ENCODE results near the gene LARP1B.
A peak's percentile ranks its signal among the peaks of the same experiment; 100 is the strongest.
"Not testable (repeated sequence)": the region's sequence is repeated elsewhere in the genome, so short reads cannot be mapped to it uniquely, and the experiment has no call there.

The LARP1B gene

GRCh38 chr4:128056396-128056795, 4.7 kb upstream of the LARP1B start:
- no peak overlapping the region for H2AFZ ChIP-seq (ENCODE audit: low read length, unreplicated experiment)
- H3K36me3 ChIP-seq (ENCODE audit: insufficient read depth, low read length), result no peaks in the 10 kb centered on the region
- no peak overlapping the region for H3K27ac ChIP-seq (ENCODE audit: low read depth, low read length)
- no peaks in the 10 kb centered on the region for H3K27me3 ChIP-seq (ENCODE audit: insufficient read depth, low read length)
- H3K4me3 ChIP-seq (ENCODE audit: low read depth, low read length), result no peak overlapping the region
- no peaks in the 10 kb centered on the region for H3K79me2 ChIP-seq (ENCODE audit: control insufficient read depth, insufficient read depth, low read length, unreplicated experiment)
- H3K4me1 ChIP-seq (ENCODE audit: control insufficient read depth, insufficient read depth, low read length, unreplicated experiment), result no peaks in the 10 kb centered on the region

- no peaks in the 10 kb centered on the region for H3K27me3 ChIP-seq (ENCODE audit: insufficient read depth, low read length)
- H3K36me3 ChIP-seq (ENCODE audit: insufficient read depth, low read length), result no peaks in the 10 kb centered on the region
- H2AFZ ChIP-seq (ENCODE audit: low read length, unreplicated experiment), result peak overlapping the region; percentile 97
- H3K4me3 ChIP-seq (ENCODE audit: low read depth, low read length), result peak overlapping the region; percentile 97
- H3K79me2 ChIP-seq (ENCODE audit: control insufficient read depth, insufficient read depth, low read length, unreplicated experiment), result peaks cover 18% of the 10 kb centered on the region
- H3K4me1 ChIP-seq (ENCODE audit: control insufficient read depth, insufficient read depth, low read length, unreplicated experiment), result no peaks in the 10 kb centered on the region
- H3K27ac ChIP-seq (ENCODE audit: low read depth, low read length), result peak overlapping the region; percentile 82
Observed at GRCh38 chr4:128060121-128060698, 902 bp upstream of the LARP1B start.

GRCh38 chr4:128061566-128062536, 739 bp downstream of the LARP1B start:
- Histone ChIP-seq H3K4me1 (ENCODE audit: control insufficient read depth, insufficient read depth, low read length, unreplicated experiment) (no peaks in the 10 kb centered on the region), H3K79me2 (ENCODE audit: control insufficient read depth, insufficient read depth, low read length, unreplicated experiment) (peaks cover 26% of the 10 kb centered on the region), H3K27ac (ENCODE audit: low read depth, low read length) (peak overlapping the region; percentile 82; the same call in 1 of the 2 replicates), H3K4me3 (ENCODE audit: low read depth, low read length) (peak overlapping the region; percentile 97), H2AFZ (ENCODE audit: low read length, unreplicated experiment) (peak overlapping the region; percentile 20), H3K36me3 (ENCODE audit: insufficient read depth, low read length) (no peaks in the 10 kb centered on the region), H3K27me3 (ENCODE audit: insufficient read depth, low read length) (no peaks in the 10 kb centered on the region)

GRCh38 chr4:128066453-128066820, 5.3 kb downstream of the LARP1B start:
- H2AFZ ChIP-seq (ENCODE audit: low read length, unreplicated experiment); H3K4me1 ChIP-seq (ENCODE audit: control insufficient read depth, insufficient read depth, low read length, unreplicated experiment); H3K27ac ChIP-seq (ENCODE audit: low read depth, low read length); H3K4me3 ChIP-seq (ENCODE audit: low read depth, low read length); H3K36me3 ChIP-seq (ENCODE audit: insufficient read depth, low read length); H3K27me3 ChIP-seq (ENCODE audit: insufficient read depth, low read length): not testable (repeated sequence)
- peaks cover 45% of the 10 kb centered on the region for H3K79me2 ChIP-seq (ENCODE audit: control insufficient read depth, insufficient read depth, low read length, unreplicated experiment)

GRCh38 chr4:128068918-128069317, 7.8 kb downstream of the LARP1B start:
- no peaks in the 10 kb centered on the region for H3K27me3 ChIP-seq (ENCODE audit: insufficient read depth, low read length)
- H3K27ac ChIP-seq (ENCODE audit: low read depth, low read length), result no peak overlapping the region
- no peak overlapping the region for H3K4me3 ChIP-seq (ENCODE audit: low read depth, low read length)
- H3K36me3 ChIP-seq (ENCODE audit: insufficient read depth, low read length), result no peaks in the 10 kb centered on the region
- peaks cover 30% of the 10 kb centered on the region for H3K79me2 ChIP-seq (ENCODE audit: control insufficient read depth, insufficient read depth, low read length, unreplicated experiment)
- H2AFZ ChIP-seq (ENCODE audit: low read length, unreplicated experiment), result no peak overlapping the region
- H3K4me1 ChIP-seq (ENCODE audit: control insufficient read depth, insufficient read depth, low read length, unreplicated experiment), result no peaks in the 10 kb centered on the region

GRCh38 chr4:128076464-128076863, 15.4 kb downstream of the LARP1B start:
- no peaks in the 10 kb centered on the region for H3K4me1 ChIP-seq (ENCODE audit: control insufficient read depth, insufficient read depth, low read length, unreplicated experiment)
- H3K79me2 ChIP-seq (ENCODE audit: control insufficient read depth, insufficient read depth, low read length, unreplicated experiment), result peaks cover 3% of the 10 kb centered on the region
- no peak overlapping the region for H3K27ac ChIP-seq (ENCODE audit: low read depth, low read length)
- H3K4me3 ChIP-seq (ENCODE audit: low read depth, low read length), result no peak overlapping the region
- peaks cover 3% of the 10 kb centered on the region; the same call in 1 of the 2 replicates for H3K36me3 ChIP-seq (ENCODE audit: insufficient read depth, low read length)
- H3K27me3 ChIP-seq (ENCODE audit: insufficient read depth, low read length), result no peaks in the 10 kb centered on the region
- H2AFZ ChIP-seq (ENCODE audit: low read length, unreplicated experiment), result no peak overlapping the region

- H3K27ac ChIP-seq (ENCODE audit: low read depth, low read length); H3K4me1 ChIP-seq (ENCODE audit: control insufficient read depth, insufficient read depth, low read length, unreplicated experiment); H3K79me2 ChIP-seq (ENCODE audit: control insufficient read depth, insufficient read depth, low read length, unreplicated experiment); H2AFZ ChIP-seq (ENCODE audit: low read length, unreplicated experiment); H3K27me3 ChIP-seq (ENCODE audit: insufficient read depth, low read length); H3K36me3 ChIP-seq (ENCODE audit: insufficient read depth, low read length); H3K4me3 ChIP-seq (ENCODE audit: low read depth, low read length): not testable (repeated sequence)
Observed at GRCh38 chr4:128095293-128095692, 34.2 kb downstream of the LARP1B start.

GRCh38 chr4:128107766-128108165, 46.7 kb downstream of the LARP1B start:
- no peak overlapping the region for H2AFZ ChIP-seq (ENCODE audit: low read length, unreplicated experiment)
- H3K27me3 ChIP-seq (ENCODE audit: insufficient read depth, low read length), result no peaks in the 10 kb centered on the region
- H3K79me2 ChIP-seq (ENCODE audit: control insufficient read depth, insufficient read depth, low read length, unreplicated experiment), result no peaks in the 10 kb centered on the region
- H3K4me1 ChIP-seq (ENCODE audit: control insufficient read depth, insufficient read depth, low read length, unreplicated experiment), result no peaks in the 10 kb centered on the region
- H3K4me3 ChIP-seq (ENCODE audit: low read depth, low read length), result no peak overlapping the region
- H3K27ac ChIP-seq (ENCODE audit: low read depth, low read length), result peak overlapping the region; percentile 38
- H3K36me3 ChIP-seq (ENCODE audit: insufficient read depth, low read length), result 0 out of 2 replicates have a peak, but pooled peaks cover 8% of the 10 kb centered on the region

- Histone ChIP-seq H3K36me3 (ENCODE audit: insufficient read depth, low read length) (no peaks in the 10 kb centered on the region; the same call in 1 of the 2 replicates), H3K79me2 (ENCODE audit: control insufficient read depth, insufficient read depth, low read length, unreplicated experiment) (no peaks in the 10 kb centered on the region), H2AFZ (ENCODE audit: low read length, unreplicated experiment) (no peak overlapping the region), H3K4me1 (ENCODE audit: control insufficient read depth, insufficient read depth, low read length, unreplicated experiment) (no peaks in the 10 kb centered on the region), H3K27me3 (ENCODE audit: insufficient read depth, low read length) (no peaks in the 10 kb centered on the region), H3K27ac (ENCODE audit: low read depth, low read length) (no peak overlapping the region), H3K4me3 (ENCODE audit: low read depth, low read length) (no peak overlapping the region)
Observed at GRCh38 chr4:128123036-128123435, 61.9 kb downstream of the LARP1B start.

GRCh38 chr4:128130621-128131020, 69.5 kb downstream of the LARP1B start:
- H3K79me2 ChIP-seq (ENCODE audit: control insufficient read depth, insufficient read depth, low read length, unreplicated experiment), result no peaks in the 10 kb centered on the region
- no peak overlapping the region for H3K27ac ChIP-seq (ENCODE audit: low read depth, low read length)
- H3K36me3 ChIP-seq (ENCODE audit: insufficient read depth, low read length), result peaks cover 7% of the 10 kb centered on the region; the same call in 1 of the 2 replicates
- H3K4me1 ChIP-seq (ENCODE audit: control insufficient read depth, insufficient read depth, low read length, unreplicated experiment), result no peaks in the 10 kb centered on the region
- H2AFZ ChIP-seq (ENCODE audit: low read length, unreplicated experiment), result no peak overlapping the region
- no peaks in the 10 kb centered on the region for H3K27me3 ChIP-seq (ENCODE audit: insufficient read depth, low read length)
- no peak overlapping the region for H3K4me3 ChIP-seq (ENCODE audit: low read depth, low read length)

GRCh38 chr4:128134925-128135324, 73.8 kb downstream of the LARP1B start:
- H3K4me3 ChIP-seq (ENCODE audit: low read depth, low read length), result no peak overlapping the region
- no peaks in the 10 kb centered on the region for H3K4me1 ChIP-seq (ENCODE audit: control insufficient read depth, insufficient read depth, low read length, unreplicated experiment)
- H3K27me3 ChIP-seq (ENCODE audit: insufficient read depth, low read length), result no peaks in the 10 kb centered on the region
- no peaks in the 10 kb centered on the region for H3K79me2 ChIP-seq (ENCODE audit: control insufficient read depth, insufficient read depth, low read length, unreplicated experiment)
- H2AFZ ChIP-seq (ENCODE audit: low read length, unreplicated experiment), result no peak overlapping the region
- peaks cover 7% of the 10 kb centered on the region; the same call in 1 of the 2 replicates for H3K36me3 ChIP-seq (ENCODE audit: insufficient read depth, low read length)
- H3K27ac ChIP-seq (ENCODE audit: low read depth, low read length), result no peak overlapping the region
